ENCODE measurements around the gene CLDN22.
"Not testable (repeated sequence)": the region's sequence is repeated elsewhere in the genome, so short reads cannot be mapped to it uniquely, and the experiment has no call there.

Gene CLDN22

DNA sequence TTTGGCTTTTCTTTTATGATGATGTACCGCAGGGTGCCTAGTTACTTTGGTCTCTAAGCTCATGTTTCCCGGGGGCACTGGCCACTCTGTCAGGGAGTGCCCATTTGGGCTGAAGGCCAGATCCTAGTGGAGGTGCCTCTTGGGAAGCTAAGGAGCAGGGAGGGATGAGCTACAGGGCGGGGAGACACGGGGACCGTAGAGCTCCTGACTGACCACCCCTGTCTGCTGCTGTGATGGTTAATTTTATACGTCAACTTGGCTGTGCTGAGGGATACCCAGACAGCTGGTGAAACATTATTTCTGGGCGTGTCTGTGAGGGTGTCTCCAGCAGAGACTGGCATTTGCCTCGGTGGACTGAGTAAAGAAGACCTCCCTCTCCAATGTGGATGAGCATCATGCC is 27.1 kb upstream of the CLDN22 start:
- no peak for DNase-seq (ENCODE audit: low read depth)

DNA sequence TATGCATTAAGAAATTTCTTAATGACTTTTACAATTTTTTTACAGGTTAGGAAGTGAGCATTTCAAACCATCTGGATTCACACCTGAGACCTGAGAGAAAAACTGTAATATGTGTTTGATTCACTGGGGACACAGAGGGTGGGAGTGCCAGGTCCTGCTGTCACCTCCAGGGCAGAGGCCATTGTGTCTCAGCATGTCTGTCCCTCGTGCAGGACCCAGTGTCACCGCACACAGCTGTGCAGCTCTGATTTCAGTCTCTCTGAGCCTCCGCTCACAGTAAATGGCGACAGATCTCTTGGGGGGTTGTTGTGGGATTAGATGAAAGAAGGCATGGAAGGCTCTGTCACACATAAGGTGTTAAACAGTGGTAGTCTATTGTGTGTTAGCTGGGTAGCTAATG is 25.2 kb upstream of the CLDN22 start:
- no peak for DNase-seq (ENCODE audit: low read depth)

DNA sequence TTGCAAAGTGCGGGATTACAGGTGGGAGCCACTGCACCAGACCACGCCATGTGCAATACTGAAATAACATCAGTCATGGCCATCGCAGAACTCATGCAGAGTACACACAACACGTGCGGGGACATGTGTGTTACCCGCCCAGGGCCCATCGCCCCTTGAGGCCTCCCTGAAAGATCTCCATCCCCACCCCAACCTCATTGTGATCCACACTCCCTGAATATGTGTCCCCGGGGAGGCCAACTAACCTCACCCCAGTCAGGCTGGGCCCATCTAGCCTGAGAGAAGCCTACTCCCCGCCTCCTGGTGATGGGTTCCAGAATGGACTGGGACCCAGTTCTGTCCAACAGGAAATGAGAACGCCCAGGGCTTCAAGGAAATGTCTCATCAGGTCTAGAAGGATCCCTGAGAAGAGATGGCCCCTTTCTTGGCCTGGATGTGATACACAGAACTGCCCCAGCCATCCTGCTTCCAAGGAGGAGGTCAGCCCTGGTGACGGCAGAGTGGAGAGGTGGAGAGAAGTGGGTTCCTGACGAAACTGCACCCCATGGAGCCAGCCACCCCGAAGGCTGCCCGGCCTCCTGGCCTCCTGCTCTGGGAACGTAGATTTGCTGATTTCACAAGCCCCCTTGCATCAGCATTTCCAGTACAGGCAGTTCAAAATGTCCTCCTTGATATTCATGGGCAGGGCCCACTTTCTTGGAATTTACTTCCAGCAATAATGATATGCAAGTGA is 24.6 kb upstream of the CLDN22 start:
- no peak for DNase-seq (ENCODE audit: low read depth)

DNA sequence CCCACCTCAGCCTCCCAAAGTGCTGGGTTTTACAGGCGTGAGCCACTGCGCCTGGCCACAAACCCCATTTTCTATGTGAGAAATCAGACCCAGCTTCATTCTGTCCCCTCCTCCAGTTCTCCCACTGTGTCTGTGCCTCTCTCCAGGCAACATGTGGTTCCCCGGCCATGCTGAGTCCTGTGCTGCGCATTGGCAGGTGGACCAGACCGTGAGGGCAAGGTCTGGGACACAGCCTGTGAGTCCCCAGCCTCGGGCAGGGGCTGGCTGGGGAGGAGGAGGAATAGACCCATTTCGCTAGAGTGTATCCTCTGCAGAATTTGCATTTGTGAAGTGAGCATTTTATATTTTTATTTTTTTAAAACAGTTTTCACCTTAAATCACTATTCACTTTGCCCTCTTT is 23.7 kb upstream of the CLDN22 start:
- no peak for DNase-seq (ENCODE audit: low read depth)

DNA sequence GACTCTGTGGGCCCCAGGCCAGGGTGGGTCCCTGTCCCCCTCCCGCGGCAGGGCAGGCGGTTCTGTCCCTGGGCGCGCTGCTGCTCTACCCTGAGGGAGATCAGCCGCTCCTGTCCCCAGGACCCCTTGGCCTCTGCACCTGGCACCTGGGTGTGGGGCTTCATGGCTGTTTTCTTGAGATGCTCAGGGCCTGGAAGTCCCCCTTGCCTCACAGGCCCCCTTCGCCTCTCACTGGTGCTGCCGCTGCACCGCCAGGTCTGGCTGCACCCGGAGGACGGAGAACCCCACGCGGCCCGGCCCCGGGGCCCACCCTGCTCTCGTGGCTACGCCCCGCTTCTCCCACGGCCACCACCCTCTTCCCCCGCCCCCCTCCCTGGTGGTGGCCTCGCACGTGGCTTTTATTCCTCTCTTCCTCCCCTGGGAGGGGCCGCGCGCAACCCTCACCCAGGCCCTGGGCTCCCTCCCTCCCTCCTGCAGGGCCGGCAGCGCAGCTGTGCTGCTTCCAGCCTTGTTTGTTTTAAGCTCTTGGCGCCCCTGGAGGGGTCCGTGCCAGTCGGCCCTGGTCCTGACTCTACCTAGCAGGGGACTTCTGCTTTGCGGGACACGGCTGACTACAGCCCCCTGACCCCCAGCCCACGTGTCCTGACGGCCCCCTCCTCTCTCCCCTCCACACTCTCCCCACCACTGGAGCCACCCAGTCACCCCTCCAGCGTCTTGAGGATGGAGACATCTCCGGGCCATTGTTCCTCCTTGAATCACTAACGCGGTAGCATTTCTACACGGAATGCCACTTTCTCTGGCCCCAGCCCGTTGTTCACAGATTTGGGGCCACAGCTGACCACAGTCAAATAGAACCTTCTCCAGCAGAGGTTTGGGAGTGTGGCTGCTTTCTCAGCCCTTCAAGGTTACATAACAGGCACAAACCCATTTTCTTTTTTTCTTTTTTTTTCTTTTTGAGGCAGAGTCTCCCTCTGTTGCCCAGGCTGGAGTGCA is 22.8 kb upstream of the CLDN22 start:
- DNase-seq (ENCODE audit: low read depth): no peak

DNA sequence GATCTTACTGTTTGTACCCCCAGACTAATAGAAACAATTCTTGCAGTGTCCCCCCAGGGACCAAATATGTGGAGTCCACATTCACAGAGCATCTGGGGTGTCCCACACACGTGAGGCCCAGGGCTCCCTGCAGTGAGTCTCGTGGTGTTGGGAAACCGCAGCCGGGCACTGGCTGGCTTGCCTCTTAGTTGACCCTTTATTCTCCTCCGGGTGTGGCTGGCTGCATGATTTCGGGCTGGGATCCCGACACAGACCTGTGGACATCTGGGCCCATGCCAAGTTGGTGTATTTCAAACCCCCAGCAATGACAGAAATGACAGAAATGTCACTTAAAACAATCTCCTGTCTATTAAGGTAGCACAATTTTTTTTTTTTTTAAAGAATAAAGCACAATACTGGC is 17.8 kb upstream of the CLDN22 start:
- DNase-seq (ENCODE audit: low read depth): no peak

DNA sequence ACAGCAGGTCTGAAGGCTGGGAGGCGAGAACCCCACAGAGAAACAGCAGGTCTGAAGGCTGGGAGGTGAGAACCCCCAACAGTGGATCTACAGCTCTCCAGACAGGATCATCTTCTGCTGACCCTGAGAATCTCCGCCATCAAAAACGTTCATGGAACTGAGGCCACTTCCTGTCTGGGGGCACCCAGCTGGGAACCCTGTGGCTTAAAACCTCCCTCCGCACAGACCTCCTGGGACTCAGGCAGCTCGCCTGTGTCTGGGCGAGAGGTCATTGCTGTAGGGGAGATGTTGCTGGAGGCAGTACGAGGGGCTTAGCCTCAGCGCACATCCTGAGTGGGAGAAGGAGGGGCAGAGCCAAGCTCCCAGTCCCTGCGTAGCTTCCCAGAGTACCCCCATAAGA is 17.3 kb upstream of the CLDN22 start:
- no peak for DNase-seq (ENCODE audit: low read depth)

DNA sequence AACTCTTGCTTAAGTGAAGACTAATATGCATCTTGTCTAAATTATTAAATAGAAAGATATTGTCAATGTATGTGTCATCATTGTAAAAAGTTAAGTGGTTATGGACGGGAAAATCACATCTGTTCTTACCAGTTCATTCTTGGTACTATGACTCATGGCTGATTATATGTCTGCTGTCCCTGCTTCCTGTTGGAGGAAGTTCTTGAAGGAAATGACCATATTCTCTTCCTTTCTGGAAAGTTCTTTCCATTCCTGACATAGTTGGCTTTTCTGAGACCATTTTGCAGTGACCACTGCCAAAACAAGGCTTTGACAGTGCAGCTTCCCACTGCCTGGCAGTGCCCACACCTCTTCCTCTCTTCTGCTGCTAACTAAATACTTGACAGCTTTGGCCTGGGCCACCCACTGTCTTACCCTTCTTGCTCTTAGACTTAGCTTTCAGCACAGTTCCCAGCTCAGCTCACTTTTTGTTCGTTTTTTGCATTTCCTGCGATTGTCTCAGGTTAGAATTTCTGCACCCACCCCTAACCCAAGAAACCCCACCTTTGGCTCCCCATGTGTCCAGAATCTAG is 15.4 kb upstream of the CLDN22 start:
- no peak for DNase-seq (ENCODE audit: low read depth)

DNA sequence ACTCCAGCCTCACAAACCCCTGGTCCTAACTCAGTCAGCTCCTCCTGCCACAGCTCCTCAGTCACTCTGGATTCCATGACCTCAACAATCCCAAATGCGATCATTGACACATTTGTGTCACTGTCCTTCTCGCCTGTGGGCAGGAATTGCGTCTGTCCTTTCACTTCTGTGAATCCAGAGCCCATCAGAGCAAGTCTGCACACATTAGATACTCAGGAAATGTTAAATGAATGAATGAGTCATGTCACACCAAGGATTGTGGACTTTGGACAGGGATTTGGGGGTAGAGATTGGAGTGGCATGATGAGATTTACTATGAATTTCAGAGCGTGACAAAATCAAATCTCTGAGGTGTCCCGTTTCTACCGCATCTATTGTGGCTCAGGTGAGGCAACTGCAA is 13.9 kb upstream of the CLDN22 start:
- DNase-seq (ENCODE audit: low read depth): no peak

DNA sequence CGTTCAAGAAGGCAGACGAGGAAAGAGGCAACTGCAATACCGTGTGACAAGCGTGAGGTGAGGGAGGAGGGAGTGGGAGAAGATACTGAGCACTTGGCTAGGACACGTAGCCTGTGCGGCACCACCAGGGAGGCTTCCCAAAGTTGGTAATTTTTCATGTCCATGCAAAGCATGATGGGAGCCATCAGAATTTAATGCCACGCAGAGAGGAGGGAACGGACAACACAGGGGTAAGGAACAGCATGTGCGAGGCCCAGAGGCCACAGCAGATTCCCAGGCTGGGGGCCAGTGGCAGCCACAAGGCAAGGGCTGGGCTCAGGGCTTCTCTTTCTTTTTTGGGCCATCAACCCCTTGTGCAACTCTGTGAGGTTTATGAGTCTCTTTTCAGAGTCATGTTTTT is 13.1 kb upstream of the CLDN22 start:
- DNase-seq (ENCODE audit: low read depth): no peak

DNA sequence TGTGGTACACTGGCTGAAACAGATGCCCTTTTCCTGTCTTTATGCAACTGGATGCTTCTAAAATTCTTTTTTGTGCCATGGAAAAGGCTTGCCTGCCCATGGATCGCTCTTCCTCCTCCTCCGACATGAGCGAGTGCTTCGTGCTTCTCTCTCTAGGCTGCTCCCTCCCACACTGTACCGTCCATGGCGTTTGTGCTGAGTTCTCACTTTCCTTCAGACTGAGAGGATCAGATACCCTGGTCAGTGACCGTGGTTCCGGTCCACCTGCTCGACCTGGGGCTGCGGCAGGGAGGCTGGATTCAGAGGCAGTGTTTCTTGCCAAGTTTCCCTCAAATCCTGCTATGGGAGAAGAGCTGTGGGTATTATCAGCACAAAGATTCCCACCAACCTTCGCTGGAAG is 12.4 kb upstream of the CLDN22 start:
- no peak for DNase-seq (ENCODE audit: low read depth)

DNA sequence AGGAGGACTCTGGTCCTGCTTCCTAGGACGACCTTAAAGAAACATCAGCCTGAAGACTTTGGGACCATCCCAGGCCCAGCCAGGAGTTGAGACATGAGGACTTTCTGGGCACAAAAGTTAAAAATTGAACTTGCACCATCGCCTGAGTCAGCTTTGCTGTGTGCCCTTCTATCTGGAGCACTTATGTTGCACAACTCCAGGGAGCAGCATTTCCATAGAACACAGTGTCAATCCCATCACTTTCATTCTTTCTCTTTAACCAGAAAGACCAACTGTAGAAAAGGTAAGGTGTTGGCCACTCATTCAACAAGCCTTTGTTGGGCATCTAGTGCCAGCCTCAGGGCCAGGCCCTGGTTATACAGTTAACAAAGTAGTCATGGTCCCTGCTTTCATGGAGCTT is 10.8 kb upstream of the CLDN22 start:
- no peak for DNase-seq (ENCODE audit: low read depth)

DNA sequence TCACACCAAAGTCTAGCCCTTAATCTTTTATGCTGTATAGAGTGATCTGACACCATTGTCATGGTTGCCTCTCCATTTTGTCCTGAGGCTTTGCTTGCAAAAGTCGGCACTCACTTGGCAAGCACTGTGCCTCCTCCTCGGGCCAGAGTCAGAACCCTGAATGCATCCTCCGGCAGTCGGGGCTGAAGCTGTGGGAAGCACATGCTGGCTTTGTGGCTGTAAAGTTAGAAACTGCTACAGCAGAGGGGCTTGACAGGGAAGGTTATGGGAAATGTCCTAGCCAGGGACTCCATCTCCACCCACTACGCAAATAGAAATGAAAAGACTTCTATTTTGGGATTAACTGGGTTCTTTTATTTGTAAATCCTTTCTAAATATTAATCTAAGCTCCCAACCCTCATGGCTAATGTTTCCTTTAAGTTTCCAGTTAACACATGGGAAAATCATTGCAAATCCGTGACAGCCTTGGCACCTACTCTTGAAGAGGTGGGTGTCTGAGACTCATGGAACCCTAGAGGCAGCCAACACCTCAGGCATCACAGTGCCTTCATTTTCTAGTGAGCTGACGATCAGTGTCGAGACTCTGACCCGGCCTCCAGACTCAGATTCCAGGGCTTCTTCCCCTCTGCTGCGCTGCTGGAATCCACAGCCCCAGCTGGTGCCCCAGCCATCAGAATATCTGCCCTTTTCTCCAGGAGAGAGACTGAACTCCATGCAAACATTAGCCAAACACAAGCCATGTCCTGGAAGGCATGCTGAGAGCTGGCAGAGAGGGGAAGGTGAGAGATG is 10.1 kb upstream of the CLDN22 start:
- DNase-seq (ENCODE audit: low read depth): no peak

DNA sequence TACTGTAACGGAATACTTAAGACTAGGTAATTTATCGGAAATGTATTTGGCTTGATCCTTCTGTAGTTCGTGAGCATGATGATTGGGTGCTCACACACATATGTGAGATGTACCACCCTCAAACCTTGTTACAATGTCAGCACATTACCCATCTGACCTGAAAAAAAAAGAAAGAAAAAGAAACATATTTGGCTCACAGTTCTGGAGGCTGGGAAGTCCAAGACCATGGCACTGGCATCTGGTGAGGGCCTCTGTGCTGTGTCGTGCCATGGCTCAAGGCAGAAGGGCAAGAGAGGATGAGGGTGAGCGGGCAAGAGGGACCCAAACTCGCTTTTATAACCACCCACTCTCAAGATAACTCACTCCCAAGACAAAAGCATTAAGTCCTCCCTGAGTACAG is 9.2 kb upstream of the CLDN22 start:
- DNase-seq (ENCODE audit: low read depth): no peak

DNA sequence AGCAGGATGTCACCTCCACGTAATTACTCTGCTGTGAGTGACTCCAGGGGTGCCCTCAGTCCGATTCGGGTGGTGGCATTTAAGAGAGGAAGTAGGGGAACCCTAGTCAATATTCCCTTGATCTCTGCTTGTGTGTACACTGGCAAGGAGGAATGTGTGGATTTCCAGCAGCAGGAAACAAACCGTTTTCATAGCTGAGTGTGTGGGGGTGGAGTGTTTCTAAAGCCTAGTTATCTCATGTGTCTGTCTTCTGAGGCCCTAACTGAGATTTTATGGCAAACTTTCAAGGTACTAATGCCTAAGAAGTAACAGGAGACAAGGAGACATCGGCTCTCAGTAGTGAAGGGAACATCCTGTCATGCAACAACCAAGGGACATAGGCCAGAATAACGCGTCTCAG is 8.8 kb upstream of the CLDN22 start:
- no peak for DNase-seq (ENCODE audit: low read depth)

DNA sequence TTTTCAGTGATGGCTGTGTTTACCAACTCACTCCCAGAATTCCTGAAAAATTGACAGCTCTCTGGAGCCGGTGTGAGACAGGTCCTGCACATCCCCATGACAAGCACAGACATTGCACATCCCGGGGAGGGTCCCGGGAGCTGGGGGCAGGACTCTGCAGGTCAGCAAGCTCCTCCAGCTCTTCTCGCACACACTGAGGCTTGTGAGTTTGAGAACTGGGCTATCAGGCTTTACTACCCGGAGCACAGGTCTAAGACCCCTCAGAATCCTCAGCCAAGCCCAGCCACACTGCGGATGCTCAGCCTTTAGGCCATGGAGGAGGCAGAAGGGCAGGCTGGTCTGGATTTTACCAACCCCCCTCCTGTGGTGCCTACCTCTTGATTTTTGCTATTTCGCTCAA is 7.8 kb upstream of the CLDN22 start:
- no peak for DNase-seq (ENCODE audit: low read depth)

DNA sequence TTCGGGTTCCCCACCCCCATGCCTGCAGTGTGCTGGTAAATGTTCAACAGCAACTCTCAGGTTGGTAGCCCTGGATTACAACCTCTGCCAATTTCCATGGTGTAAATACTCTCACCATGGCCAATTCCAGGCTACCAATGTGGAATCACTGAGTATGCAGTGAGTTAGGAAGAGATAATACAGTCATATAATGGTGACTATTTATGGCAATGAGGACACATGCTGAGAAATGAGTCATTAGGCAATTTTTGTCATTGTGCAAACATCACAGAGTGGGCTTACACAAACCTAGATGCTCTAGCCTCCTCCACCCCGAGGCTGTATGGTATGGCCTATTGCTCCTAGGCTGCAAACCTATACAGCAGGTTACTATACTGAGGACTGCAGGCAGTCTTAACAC is 6.8 kb upstream of the CLDN22 start:
- DNase-seq (ENCODE audit: low read depth): no peak

DNA sequence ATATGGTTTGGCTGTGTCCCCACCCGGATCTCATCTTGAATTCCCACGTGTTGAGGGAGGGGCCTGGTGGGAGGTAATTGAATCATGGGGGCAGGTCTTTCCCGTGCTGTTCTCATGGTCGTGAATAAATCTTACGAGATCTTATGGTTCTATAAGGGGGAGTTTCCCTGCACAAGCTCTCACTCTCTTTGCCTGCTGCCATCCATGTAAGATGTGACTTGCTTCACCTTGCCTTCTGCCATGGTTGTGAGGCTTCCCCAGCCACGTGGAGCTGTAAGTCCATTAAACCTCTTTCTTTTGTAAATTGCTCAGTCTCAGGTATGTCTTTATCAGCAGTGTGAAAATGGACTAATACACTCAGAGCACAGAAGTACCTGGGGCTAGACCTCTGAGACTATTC is 6.3 kb upstream of the CLDN22 start:
- DNase-seq (ENCODE audit: low read depth): not testable (repeated sequence)

DNA sequence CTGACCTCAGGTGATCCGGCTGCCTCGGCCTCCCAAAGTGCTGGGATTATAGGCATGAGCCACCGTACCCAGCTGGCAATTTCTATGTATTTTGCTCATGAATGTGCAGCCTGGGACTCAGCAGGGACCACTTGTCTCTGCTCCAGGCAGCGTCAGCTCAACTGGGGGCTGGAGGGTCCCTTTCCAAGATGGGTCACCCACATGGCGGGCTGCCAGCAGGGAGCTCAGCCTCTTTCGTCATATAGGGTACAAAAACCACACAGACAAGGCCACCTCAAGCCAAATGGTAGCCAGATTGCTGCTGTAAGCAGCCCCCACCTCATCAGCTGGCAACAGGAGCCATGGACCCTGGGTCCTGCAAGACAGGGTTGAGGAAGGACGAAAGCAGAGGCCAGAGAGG is 4.5 kb upstream of the CLDN22 start:
- no peak for DNase-seq (ENCODE audit: low read depth)

DNA sequence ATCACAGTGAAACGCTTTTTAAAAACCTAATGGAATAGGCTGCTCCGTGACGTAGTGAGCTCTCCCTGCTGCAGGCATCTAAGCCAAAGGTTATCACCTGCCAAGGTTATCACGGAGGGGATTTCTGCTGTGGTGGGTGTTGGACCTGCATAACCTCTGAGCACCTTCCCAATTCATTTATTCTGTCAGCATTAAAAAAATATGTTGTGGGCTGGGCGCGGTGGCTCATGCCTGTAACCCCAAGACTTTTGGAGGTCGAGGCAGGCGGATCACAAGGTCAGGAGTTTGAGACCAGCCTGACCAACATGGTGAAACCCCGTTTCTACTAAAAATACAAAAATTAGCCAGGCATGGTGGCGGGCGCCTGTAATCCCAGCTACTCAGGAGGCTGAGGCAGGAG is 4.0 kb upstream of the CLDN22 start:
- DNase-seq (ENCODE audit: low read depth): not testable (repeated sequence)

DNA sequence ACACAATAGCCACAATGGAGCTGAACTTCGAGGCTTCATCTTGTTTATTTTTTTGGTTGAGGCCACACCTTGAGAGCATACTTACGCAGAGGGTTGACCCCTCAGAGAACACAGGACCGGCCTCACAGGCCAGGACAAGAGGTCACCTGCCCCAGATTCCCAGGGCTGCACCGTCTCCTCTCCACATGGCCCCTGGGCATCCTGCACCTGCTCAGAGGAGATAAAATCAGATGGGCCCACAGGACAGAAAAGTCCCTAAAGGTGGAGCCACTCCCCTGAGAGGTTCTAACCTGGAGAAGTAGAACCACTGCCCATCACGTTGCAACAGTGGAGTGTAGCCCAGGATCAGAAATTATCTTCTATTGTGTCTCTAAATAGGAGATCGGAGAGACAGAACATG is 3.2 kb upstream of the CLDN22 start:
- no peak for DNase-seq (ENCODE audit: low read depth)

DNA sequence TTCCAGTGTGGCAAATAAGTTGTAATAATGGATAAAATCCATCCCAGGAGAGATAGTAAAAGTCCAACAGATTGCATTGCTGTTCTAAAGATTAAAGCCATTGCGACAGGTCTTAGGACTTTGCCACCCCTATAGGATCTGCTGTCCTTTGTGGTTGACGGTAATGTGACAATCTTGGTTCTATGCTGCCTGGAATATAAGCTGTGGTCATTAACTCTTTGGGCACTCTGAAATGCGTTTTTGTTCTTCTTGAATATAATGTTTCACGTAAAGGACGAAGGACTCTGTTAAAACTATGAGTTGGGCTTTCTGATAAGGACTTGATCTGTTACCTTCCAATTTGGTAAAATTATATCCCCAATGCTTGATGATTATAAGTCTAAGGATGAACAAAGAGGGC is 2.2 kb upstream of the CLDN22 start, which contains the start of gene CLDN24:
CLDN24 (minus strand) TSS at position 101 of the 400 bp plus-strand sequence; CDS start at position 101, 0 bp downstream.
- DNase-seq (ENCODE audit: low read depth): no peak

Measured in stimulated activated CD8-positive, alpha-beta memory T cell treated with anti-CD3 and anti-CD28 coated beads, Interleukin-15, amount 100 ng/mL, for 1 hour (primary cell).